22Rv1 (cell line): ENCODE results near the gene ARHGAP42.

Experiments
- CTCF ChIP-seq: fragments of 450-650 bp; IDR thresholded peaks from 2 replicates; pipeline ENCODE4 v1.5.1; 2017; ENCODE audit warnings: mild to moderate bottlenecking
- ZFX ChIP-seq: fragments of 450-650 bp; IDR thresholded peaks from 2 replicates; pipeline ENCODE4 v1.6.1; 2017; ENCODE audit warnings: antibody characterized with exemption, borderline replicate concordance

DNA sequence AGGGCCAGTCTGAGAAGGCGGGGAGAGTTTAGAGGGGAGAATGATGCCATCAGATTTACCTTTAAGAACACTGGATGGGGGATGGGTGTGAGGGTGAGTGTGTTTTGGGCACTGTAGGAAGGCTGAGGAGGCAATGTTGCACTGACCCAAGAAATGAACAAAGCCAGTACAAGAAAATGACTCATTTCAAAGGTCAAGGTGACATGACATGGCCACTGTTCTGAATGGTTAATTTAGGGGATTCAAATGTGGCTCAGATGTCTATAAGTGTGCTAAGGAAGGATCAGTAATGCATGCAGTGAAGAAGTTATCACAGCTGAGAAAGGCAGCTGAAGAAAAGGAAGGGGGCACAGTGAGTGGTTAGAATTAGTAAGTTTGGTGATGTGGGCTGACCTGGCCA lies 312.7 kb downstream of the ARHGAP42 start:
- TF ChIP-seq CTCF, result no peak
- no peak for TF ChIP-seq ZFX
